HG02623 (cell line): ENCODE data around the gene ABHD8.

Source experiments
- ATAC-seq: cut with Tn5 transposase; IDR thresholded peaks from one replicate; pipeline ENCODE4 v1.9.1; 2021; ENCODE audit warnings: moderate library complexity; ENCODE audit not compliant: unreplicated experiment

ABHD8 gene, protein sequence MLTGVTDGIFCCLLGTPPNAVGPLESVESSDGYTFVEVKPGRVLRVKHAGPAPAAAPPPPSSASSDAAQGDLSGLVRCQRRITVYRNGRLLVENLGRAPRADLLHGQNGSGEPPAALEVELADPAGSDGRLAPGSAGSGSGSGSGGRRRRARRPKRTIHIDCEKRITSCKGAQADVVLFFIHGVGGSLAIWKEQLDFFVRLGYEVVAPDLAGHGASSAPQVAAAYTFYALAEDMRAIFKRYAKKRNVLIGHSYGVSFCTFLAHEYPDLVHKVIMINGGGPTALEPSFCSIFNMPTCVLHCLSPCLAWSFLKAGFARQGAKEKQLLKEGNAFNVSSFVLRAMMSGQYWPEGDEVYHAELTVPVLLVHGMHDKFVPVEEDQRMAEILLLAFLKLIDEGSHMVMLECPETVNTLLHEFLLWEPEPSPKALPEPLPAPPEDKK

DNA sequence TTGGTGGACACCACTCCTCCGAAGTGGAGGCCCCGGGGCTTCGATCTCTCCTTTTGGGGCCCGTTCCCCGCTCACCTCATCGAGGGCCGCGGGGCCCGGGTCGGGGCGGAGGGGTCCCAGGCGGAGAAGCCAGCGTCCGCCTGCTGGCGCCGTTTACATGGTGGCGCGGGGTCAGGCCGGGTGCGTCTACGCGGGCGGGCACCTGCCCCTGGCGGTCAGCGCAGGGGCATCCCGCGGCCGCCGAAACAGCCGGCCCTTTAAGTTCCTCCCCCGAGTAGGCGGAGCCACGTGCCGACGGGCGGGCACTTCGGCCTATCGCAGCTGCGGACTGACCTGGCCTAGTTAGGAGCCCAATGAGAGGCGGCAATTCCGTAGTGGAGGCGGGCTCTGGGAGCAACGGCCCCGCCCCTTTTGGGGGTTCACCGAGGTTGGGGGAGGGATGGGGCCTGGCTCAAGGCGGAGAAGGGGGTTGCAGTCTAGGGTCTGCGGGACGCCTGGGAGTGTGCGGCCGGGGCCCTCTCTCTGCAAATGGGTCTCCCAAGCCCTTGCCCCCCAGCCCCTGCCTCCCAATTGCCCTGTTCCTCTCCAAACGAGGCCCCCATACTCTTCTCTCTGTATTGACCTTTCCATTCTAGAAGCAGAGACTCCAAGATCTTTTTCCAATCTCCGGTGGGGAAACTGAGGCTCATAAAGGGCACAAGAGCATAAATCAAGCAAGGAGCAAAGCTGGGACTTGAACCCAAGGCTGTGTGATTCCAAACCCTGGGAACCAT lies at the start of gene ABHD8:
TSS of gene ABHD8 (minus strand) at position 259 of the 773 bp plus-strand sequence. CDS start 1,809 bp downstream, outside the sequence.
- ATAC-seq, result peak; percentile 59

DNA sequence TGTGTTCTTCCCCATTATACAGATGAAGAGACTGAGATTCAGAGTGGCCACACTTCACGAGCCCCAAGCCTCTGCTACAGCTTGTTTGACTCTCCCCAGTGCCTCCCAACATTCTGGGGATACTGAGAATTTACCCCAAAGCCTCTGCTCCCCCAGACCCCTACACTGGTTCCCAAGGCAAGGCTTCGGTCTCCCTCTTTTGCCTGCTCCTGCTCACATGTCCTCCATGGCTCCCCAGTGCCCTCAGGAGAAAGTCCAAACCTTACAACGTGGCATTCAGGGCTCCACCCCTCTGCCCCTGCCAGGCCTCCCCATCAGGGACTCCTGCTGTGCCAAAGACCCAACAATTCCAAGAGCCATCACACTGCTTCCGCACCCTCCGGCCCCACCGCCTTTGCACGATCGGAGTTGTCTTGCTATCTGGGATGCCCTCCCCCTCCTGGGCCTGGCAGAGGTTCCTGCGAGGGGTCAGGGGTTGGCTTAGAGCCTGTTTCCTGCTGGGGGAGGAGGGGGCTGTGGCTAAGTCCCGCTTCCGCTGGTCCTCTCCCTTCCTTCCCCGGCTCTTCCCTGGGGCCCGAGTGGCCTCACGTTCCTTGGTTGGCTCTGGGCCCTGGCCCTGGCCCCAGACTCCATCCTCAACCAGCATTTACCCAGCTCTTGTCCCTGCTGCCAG lies 49.5 kb upstream of the ABHD8 start:
- no peak for ATAC-seq

DNA sequence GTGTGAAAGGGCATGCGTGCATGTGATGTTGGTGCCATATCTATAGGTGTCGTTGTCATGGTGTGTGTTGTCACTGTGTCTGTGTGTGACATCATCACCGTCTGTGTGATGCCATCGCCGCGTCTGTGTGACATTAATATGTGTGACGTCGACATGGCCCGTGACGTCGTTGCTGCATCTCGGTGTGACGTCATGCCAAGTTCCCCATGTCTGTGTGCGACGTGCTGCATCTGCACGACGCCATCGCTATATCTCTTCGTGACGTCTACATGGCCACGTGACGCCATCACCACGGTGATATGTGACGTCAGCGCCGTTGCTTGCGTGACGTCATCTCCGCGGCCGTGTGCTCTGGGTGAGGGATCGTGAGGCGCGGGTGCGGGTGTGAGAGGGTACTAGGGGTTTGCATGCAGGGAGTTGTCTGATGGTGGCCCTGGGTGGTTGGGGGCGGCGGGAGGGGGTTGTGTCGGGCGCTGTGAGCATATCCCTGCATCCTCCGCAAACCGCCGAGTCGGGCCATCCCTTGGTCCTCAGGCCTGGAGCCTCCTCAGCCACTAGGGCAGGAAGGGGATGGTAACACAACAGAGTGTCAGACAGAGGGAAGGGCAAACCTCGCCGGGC lies 48.7 kb upstream of the ABHD8 start:
- ATAC-seq, result no peak

DNA sequence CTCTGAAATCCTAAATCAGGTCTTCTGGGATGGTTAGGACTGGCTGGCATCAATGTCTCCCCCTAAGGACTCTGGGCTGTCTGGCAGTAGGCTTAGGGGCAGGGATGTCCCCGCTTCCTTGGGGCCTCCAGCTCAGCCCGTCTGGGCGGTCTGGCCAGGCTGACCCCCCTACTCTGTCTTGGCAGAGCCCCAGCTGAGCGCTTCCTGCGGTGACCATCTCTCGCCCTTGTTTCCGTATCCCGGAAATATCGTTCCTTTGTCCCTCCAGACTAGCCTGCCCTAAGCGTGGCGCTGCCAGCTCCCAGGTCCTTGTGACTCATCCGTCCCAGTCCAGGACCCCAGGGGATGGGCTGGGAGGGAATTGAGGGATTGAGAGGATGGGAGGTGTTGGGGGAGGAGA lies 45.5 kb upstream of the ABHD8 start:
- no peak for ATAC-seq

DNA sequence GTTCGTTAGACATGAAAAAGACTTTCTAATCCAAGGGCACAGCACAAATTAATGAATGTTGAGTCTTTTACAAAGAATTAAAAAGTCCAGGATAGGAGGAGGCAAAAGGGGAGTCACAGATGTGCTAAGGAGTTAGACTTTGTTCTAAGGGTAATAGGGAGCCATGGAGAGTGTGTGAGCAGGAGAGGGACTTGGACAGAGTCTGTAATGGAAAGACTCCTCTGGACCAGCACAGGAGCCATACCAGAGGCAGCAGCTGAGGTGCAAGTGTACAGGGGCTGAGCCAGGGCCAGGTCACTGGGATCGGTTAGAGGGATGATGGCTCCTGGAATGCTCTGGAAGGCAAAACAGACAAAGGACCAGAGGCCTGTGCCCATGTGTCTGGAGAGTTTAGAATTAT lies 44.7 kb upstream of the ABHD8 start:
- no peak for ATAC-seq

DNA sequence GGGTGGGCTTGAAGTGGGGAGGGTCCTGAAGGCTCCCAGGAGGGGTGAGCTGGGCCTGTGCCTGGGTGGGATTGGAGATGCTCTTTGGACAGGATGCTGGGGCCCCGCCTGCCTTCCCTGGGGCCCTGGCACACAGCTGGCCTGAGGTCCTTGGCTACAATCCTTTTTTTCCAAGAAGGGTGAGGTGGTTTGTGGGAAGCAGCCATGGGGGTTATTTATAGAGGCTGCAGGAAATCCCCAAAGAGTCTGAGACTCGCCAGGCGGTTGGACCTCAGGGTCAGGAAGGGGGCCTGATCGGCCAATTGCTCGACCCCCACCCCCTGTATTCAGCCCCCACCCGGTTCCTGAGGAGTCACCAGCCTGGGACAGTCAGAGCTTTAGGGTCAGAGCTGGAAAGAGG lies 44.1 kb upstream of the ABHD8 start:
- no peak for ATAC-seq

DNA sequence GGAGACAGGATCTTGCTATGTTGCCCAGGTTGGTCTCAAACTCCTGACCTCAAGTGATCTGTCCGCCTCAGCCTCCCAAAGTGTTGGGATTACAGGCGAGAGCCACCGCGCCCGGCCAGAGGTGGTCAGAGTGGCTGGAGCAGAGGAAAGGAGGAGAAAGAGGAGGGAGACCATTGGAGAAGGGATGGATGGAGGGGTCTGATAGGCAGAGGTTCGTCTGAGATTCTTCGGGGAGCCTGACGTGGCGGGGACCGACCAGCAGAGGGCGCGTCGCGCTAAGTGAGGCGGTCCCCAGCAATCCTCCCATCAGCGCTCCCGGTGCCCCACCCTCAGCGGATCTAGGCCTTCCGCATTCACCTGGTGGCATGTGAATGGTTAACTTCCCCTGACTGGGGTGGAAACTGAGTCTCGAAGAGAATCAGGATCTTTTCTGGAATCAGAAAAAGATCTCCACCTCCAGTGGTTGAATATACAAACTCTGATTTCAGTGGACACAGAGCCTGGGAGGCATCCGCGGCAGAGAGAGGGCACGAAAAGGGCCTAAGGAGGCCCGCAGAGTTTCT lies 43.0 kb upstream of the ABHD8 start:
- no peak for ATAC-seq

DNA sequence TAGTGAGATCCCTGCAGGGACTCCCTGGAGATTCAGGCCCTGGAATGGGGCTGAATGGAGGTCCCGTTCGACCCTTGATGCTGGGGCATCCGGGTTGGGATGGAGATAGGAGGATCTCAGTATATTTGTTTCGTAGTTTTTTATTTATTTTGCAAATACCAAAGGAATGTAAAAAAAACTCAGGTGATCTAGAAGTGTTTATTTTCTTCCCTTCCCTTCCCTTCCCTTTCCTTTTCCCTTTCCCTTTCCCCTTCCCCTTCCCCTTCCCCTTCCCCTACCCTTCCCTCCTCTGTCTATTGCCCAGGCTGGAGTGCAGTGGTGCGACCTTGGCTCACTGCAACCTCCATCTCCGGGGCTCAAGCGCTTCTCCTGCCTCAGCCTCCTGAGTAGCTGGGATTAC lies 38.6 kb upstream of the ABHD8 start:
- no peak for ATAC-seq

DNA sequence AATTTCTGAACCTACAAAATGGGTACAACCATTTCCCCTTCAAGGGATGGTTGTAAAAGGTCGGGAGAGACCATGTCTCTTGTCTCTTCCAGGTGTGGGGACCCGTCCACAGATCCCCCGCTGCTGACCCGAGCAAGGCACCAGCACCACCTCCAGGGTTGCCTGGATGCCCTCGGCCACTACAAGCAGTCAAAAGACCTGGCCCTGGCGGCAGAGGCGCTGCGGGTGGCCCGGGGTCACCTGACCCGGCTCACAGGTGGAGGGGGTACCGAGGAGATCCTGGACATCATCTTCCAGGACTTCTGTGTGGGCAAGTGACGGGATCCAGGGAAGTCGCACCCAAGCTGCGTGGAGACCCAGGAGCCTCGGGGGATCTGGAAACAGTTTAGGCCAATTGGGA lies 38.2 kb upstream of the ABHD8 start:
- no peak for ATAC-seq

DNA sequence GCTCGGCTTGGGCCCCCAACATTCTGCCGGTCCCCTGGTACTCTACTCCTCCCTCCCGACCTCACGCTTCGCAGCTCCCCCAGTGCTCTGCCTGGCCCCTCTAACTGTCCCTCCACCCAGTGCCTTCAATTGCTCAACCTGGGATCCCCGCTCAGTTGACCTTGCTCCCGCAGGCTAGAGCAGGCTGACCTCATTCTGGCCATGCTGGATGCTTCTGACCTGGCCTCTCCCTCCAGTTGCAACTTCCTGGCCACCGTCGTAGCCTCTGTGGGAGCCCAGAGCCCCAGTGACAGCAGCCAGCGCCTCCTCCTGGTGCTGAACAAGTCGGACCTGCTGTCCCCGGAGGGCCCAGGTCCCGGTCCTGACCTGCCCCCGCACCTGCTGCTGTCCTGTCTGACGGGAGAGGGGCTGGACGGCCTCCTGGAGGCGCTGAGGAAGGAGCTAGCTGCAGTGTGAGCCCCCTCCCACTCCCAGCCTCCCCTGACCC lies 37.7 kb upstream of the ABHD8 start:
- no peak for ATAC-seq

DNA sequence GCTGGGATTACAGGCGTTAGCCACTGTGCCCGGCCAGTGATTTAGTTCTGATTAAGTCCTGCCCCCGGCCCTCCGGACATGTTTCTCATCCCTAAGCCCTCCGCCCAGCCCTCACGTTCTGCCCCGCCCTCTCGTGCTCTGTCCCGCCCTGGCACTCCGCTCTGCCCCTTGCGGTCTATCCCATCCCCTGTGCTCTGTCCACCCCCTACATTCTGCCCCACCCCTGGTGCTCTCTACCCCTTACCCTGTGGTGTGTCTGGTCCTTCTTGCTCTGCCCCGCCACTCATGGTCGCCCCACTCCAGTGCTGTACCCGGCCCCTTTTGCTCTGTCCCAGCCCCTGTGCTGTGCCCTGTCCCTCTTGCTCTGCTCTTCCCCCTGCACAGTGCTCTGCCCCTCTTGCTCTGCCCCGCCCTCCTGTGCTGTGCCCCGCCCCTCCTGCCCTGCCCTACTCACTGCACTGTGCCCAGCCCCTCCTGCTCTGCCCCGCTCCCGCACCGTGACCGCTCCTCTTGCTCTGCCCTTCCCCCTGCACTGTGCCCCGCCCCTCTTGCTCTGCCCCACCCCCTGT lies 37.2 kb upstream of the ABHD8 start:
- no peak for ATAC-seq

DNA sequence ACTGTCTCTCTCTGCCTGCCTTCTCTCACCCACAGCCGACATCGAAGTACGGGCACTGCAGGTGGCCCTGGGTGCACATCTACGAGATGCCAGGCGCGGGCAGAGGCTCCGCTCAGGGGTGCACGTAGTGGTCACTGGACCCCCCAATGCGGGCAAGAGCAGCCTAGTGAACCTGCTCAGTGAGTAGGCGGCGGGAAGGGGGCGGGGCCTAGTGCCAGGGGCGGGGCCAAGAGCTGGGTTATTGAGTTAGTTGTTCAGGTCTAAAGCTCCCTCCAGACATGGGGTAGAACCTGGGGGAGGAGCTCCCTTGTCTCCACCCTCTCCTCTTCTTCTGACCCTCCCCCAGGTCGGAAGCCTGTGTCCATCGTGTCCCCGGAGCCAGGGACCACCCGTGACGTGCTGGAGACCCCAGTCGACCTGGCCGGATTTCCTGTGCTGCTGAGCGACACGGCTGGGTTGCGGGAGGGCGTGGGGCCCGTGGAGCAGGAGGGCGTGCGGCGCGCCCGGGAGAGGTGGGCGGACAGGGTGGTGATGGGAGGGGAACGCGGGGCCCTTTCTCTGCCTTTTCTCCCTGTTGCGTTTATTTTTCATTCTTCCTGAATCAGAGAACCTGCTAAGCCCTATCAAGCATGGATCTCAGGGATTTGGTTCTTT lies 36.0 kb upstream of the ABHD8 start:
- ATAC-seq, result no peak

DNA sequence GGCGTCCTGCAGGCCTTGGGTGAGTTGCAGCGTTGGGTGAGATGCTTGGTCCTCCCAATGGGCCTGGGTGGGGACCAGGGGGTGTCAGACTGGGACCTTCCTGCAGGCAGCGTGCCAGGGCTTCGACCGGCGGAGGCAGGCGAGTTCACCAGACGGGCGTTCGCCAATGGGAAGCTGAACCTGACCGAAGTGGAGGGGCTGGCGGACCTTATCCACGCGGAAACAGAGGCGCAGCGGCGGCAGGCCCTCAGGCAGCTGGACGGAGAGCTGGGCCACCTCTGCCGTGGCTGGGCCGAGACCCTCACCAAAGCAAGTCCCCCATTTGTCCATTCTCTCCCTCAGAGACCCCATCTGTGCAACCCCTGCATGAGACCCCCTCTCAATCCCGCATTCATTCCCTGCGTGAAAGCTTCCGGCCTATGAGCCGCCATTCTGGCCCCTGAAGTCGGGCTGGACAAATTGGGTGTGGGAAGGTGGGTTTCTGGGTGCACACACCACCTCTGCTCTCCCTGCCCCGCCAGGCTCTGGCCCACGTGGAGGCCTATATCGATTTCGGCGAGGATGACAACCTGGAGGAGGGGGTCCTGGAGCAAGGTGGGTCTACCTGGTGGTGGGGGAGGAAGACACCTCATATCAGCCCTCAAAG lies 35.3 kb upstream of the ABHD8 start:
- no peak for ATAC-seq

DNA sequence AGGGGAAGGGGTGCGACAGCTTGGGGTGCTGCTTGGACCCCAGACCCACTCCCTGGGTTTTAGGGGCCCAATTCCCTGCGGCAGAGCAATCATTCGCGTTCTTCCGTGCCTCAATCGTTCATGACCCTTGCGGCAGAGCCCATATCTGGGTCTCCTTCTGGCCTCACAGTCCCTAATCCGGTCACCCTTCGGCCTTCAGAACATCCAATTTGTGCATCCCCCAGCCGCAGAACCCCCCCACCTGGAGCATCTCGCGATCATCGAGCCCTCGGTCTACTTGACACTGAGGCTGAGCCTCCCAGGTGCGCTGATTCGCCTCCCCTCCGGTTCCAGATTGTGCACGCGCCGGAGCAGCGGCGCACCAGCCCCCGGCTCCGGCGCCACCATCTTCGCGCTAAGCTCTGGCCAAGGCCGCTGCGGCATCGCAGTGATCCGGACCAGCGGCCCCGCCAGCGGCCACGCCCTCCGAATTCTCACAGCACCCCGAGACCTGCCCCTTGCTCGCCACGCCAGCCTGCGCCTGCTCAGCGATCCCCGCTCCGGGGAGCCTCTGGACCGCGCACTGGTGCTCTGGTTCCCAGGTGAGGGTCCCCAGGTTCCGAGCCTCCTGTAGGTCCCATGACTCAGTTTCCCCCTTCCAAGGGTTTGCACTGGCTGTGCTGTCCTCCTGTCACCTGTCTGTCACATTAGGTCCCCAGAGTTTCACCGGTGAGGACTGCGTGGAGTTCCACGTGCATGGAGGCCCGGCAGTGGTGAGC lies 34.6 kb upstream of the ABHD8 start:
- ATAC-seq, result no peak

DNA sequence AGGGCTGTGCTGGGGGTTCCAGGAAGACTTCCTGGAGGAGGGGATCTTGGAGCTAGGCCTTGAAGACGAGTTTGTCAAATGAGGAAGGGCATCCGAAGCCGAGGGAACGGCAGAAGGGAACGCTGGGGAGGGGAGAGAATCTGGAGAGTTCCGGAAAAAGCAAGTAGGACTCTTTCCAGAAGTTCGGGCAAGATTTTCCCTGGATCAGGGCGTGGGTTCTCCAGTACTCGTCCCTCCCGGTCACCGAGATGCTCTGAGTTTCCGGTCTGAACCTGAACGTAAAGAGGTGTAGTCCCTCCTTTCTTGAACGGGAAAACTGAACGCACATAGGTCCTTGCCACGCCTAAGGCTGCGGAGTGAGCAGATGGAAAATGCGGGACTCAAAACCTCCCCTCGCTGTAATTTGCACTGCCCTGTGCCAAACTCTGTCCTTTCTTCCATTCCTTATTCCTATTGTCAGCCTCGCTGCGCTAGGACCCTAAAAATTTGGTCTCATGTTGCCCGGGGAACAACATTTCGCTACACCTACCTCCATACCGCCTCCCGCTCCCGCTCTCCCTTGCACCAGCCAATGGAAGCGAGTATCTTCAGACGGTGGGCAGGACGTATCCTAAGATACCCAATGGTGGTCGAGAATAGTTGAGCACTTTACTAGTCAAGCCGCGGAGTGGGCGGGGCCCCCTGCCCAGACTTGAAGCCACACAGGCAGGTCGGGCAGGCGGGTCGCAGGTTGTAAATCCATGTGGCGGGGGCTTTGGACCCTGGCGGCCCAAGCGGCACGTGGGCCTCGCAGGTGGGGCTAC lies 33.8 kb upstream of the ABHD8 start, which contains the start of gene GTPBP3:
TSS of gene GTPBP3 (plus strand) at position 682 of the 803 bp plus-strand sequence. CDS start at position 741, 59 bp downstream.
- ATAC-seq, result peak; percentile 78

DNA sequence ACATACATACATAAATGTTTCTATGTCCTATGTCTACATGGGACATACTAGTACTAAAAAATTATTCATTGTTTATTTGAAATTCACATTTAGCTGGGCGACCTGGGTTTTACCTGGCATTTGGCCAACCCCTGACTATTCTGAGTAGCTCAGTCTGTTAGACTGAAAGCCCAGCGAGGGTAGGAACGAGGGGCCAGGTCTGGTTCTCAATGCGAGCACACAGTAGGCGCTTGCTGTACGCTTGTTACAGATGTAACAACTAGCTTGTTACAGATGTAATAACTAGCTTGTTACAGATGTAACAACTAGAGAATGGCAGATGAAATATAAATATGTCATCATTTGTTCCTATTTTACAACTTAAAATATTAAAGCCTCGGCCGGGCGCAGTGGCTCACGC lies 32.4 kb upstream of the ABHD8 start:
- ATAC-seq, result no peak
